ENCODE measurements around the gene CNP. TPM values are rescaled to one million over a fixed set of nuclear protein-coding genes. Genes with fewer than 3 reads are reported as not detected.
A peak's percentile ranks its signal among the peaks of the same experiment; 100 is the strongest.
"Not testable (repeated sequence)": the region's sequence is repeated elsewhere in the genome, so short reads cannot be mapped to it uniquely, and the experiment has no call there.

The CNP gene
- total RNA-seq, 1 donor from 2014 or later, result 28.6 TPM

GRCh38 chr17:42002792-42003301 lies 36.3 kb downstream of the CNP start:
- DNase-seq (ENCODE audit: low spot score), result no peak

GRCh38 chr17:42005166-42005565 lies 38.6 kb downstream of the CNP start:
- no peak for DNase-seq (ENCODE audit: low spot score)

- no peak for DNase-seq (ENCODE audit: low spot score)
These were observed 42.6 kb downstream of the CNP start for GRCh38 chr17:42009170-42009569.

GRCh38 chr17:42010266-42010680 lies 43.7 kb downstream of the CNP start:
- DNase-seq (ENCODE audit: low spot score), result not testable (repeated sequence)

GRCh38 chr17:42010898-42011516 lies 44.4 kb downstream of the CNP start:
- DNase-seq (ENCODE audit: low spot score), result no peak

GRCh38 chr17:42012363-42012762 lies 45.8 kb downstream of the CNP start:
- not testable (repeated sequence) for DNase-seq (ENCODE audit: low spot score)

- not testable (repeated sequence) for DNase-seq (ENCODE audit: low spot score)
These were observed 47.1 kb downstream of the CNP start for GRCh38 chr17:42013740-42014139.

- DNase-seq (ENCODE audit: low spot score), result no peak
These were observed 49.8 kb downstream of the CNP start for GRCh38 chr17:42016411-42016831.

- DNase-seq (ENCODE audit: low spot score), result peak; percentile 95
These were observed 50.6 kb downstream of the CNP start, which contains the start of gene DNAJC7 for GRCh38 chr17:42016941-42017865. Gene DNAJC7, minus strand, starts transcription at chr17:42017439. Its CDS starts 23 bp downstream, at chr17:42017416.

GRCh38 chr17:42017866-42018200 lies 51.2 kb downstream of the CNP start:
- no peak for DNase-seq (ENCODE audit: low spot score)

- no peak for DNase-seq (ENCODE audit: low spot score)
These were observed 51.7 kb downstream of the CNP start for GRCh38 chr17:42018339-42018738.

- DNase-seq (ENCODE audit: low spot score), result no peak
These were observed 52.4 kb downstream of the CNP start for GRCh38 chr17:42018988-42019387.

- DNase-seq (ENCODE audit: low spot score), result peak; percentile 92
These were observed 53.2 kb downstream of the CNP start, which contains the start of gene NKIRAS2 for GRCh38 chr17:42019509-42020404. Gene NKIRAS2, plus strand, starts transcription at chr17:42020090. Its CDS starts 1,488 bp downstream, at chr17:42021578.

- DNase-seq (ENCODE audit: low spot score), result not testable (repeated sequence)
These were observed 54.2 kb downstream of the CNP start for GRCh38 chr17:42020845-42021244.

- DNase-seq (ENCODE audit: low spot score), result peak; percentile 32
These were observed 57.1 kb downstream of the CNP start for GRCh38 chr17:42023524-42024349.

- no peak for DNase-seq (ENCODE audit: low spot score)
These were observed 58.6 kb downstream of the CNP start for GRCh38 chr17:42025191-42025579.

- DNase-seq (ENCODE audit: low spot score), result no peak
These were observed 59.3 kb downstream of the CNP start for GRCh38 chr17:42025936-42026335.

- peak; percentile 44 for DNase-seq (ENCODE audit: low spot score)
These were observed 60.4 kb downstream of the CNP start for GRCh38 chr17:42026857-42027589.

Measured in umbilical cord (tissue), 2 donors.